Adrenal gland (tissue), 5 donors: Measurements from ENCODE around the gene BMP6.

Source experiments
- POLR2A ChIP-seq, 2 donors: fragments of 450-650 bp; IDR thresholded peaks; one replicate each; pipeline ENCODE4 v1.6.1; 2017; ENCODE audit warnings: antibody characterized with exemption in 2 of 2, mild to moderate bottlenecking in 2 of 2, moderate library complexity in 1 of 2
- TF ChIP-seq, protein P1 (sequence below), 6 experiments: fragments of 450-650 bp in 4 of 6; fragments of 200-600 bp in 2 of 6; sonication (generic) in 1 of 6; IDR thresholded peaks; 1 replicate in 5 of 6; 2 replicates in 1 of 6; pipeline versions ENCODE4 v1.5.1 to v1.8.0; 2016 to 2021; ENCODE audit warnings: antibody characterized with exemption in 6 of 6, mild to moderate bottlenecking in 2 of 6, moderate library complexity in 1 of 6
- donor health status: DM: no; HTN: no; CAD: no.

DNA sequence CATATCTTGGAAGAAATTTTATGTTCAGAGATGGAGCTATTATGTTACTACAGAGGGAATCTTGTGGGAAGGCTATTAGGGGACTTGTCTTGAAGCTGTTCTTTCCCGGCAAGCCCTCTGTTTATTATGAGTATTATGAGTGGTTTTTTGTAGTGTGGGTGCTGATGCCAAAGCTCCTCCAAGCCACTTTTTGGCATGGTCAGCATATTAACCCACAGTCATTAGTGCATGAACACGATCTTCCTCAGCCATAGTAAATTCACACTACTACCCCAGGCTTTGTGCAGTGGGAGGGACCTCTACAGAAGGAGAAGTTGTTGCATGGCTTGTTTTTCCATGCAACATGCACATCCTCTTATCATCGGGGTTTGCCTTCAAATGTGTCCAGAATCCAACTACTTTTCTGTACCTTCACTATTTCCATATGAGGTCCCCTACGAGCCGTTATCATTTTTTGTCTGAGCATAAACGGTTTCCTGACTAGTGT, 6.5 kb upstream of the BMP6 start:
- TF ChIP-seq POLR2A (IDR thresholded peaks at IDR 0.05), result no peak
- TF ChIP-seq, protein P1, sequence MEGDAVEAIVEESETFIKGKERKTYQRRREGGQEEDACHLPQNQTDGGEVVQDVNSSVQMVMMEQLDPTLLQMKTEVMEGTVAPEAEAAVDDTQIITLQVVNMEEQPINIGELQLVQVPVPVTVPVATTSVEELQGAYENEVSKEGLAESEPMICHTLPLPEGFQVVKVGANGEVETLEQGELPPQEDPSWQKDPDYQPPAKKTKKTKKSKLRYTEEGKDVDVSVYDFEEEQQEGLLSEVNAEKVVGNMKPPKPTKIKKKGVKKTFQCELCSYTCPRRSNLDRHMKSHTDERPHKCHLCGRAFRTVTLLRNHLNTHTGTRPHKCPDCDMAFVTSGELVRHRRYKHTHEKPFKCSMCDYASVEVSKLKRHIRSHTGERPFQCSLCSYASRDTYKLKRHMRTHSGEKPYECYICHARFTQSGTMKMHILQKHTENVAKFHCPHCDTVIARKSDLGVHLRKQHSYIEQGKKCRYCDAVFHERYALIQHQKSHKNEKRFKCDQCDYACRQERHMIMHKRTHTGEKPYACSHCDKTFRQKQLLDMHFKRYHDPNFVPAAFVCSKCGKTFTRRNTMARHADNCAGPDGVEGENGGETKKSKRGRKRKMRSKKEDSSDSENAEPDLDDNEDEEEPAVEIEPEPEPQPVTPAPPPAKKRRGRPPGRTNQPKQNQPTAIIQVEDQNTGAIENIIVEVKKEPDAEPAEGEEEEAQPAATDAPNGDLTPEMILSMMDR (IDR thresholded peaks at IDR 0.05), result no peak
